ENCODE measurements around the gene SHC2.

SHC2 gene

DNA sequence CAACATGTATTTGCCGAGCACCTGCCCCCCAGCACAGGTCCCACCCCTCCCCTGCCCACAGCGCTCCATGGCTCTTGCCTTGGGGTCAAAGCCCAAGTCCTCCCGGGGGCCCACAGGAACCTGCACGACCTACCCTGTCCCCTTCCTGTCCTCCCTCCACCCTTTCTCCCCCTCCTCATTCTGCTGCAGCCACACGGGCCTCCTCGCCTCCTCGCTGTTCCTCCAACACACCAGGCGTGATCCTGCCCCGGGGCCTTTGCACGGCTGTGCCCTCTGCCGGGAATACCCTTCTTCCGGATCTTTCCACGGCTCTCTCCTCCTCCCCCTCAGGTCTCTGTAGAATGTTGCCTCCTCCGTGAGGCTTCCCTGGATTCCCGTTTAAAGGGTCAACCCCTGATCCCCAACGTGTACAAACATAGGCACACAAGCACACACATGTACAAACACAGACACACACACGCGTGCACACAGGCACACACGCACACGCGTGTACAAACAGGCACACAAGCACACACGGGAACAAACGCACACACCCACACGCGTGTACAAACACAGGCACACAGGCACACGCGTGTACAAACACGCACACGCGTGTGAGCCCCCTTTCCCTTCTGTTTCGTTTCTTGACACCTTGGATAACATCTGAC lies 38.3 kb upstream of the SHC2 start:
- H3K4me2 ChIP-seq (ENCODE audit: low read depth, low read length, poor library complexity, severe bottlenecking) = no peak overlapping the region
- no peaks in the 10 kb centered on the region for H4K20me1 ChIP-seq (ENCODE audit: insufficient read depth, low read length, poor library complexity, severe bottlenecking)
- TF ChIP-seq EZH2phosphoT487 (IDR thresholded peaks at IDR 0.05; ENCODE audit: borderline replicate concordance) = no peak
- TF ChIP-seq, protein P1, sequence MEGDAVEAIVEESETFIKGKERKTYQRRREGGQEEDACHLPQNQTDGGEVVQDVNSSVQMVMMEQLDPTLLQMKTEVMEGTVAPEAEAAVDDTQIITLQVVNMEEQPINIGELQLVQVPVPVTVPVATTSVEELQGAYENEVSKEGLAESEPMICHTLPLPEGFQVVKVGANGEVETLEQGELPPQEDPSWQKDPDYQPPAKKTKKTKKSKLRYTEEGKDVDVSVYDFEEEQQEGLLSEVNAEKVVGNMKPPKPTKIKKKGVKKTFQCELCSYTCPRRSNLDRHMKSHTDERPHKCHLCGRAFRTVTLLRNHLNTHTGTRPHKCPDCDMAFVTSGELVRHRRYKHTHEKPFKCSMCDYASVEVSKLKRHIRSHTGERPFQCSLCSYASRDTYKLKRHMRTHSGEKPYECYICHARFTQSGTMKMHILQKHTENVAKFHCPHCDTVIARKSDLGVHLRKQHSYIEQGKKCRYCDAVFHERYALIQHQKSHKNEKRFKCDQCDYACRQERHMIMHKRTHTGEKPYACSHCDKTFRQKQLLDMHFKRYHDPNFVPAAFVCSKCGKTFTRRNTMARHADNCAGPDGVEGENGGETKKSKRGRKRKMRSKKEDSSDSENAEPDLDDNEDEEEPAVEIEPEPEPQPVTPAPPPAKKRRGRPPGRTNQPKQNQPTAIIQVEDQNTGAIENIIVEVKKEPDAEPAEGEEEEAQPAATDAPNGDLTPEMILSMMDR (conservative IDR thresholded peaks at IDR 0.05; ENCODE audit: low read length) = no peak
- H3K9ac ChIP-seq (ENCODE audit: low read depth, low read length, poor library complexity, severe bottlenecking) = no peak overlapping the region
- no peaks in the 10 kb centered on the region for H3F3A ChIP-seq (ENCODE audit: low read depth)
- H3K9me3 ChIP-seq (ENCODE audit: insufficient read depth, low read depth, low read length) = no peaks in the 10 kb centered on the region
- no peaks in the 10 kb centered on the region for H3K79me2 ChIP-seq (ENCODE audit: insufficient read depth, low read length)
- H3K36me3 ChIP-seq (ENCODE audit: insufficient read depth, low read length) = no peaks in the 10 kb centered on the region
- H3K9me2 ChIP-seq (replicated peaks; ENCODE audit: low read depth, low read length) = no peaks in the 10 kb centered on the region
- no peak overlapping the region for H3K4me3 ChIP-seq (ENCODE audit: low read length, poor library complexity, severe bottlenecking)
- H3K4me1 ChIP-seq (ENCODE audit: insufficient read depth, low read length, poor library complexity, severe bottlenecking) = no peaks in the 10 kb centered on the region
- H2AFZ ChIP-seq (ENCODE audit: low read length) = no peak overlapping the region
- H3K27me3 ChIP-seq (ENCODE audit: insufficient read depth, low read length, poor library complexity, severe bottlenecking) = no peaks in the 10 kb centered on the region

- no peaks in the 10 kb centered on the region for H3K79me2 ChIP-seq (ENCODE audit: insufficient read depth, low read length)
- H3K36me3 ChIP-seq (ENCODE audit: insufficient read depth, low read length) = no peaks in the 10 kb centered on the region
- no peak overlapping the region for H3K9ac ChIP-seq (ENCODE audit: low read depth, low read length, poor library complexity, severe bottlenecking)
- H4K20me1 ChIP-seq (ENCODE audit: insufficient read depth, low read length, poor library complexity, severe bottlenecking) = no peaks in the 10 kb centered on the region
- no peaks in the 10 kb centered on the region for H3K9me3 ChIP-seq (ENCODE audit: insufficient read depth, low read depth, low read length)
- TF ChIP-seq, protein P1 (conservative IDR thresholded peaks at IDR 0.05; ENCODE audit: low read length) = no peak
- TF ChIP-seq EZH2phosphoT487 (IDR thresholded peaks at IDR 0.05; ENCODE audit: borderline replicate concordance) = no peak
- H3K4me1 ChIP-seq (ENCODE audit: insufficient read depth, low read length, poor library complexity, severe bottlenecking) = no peaks in the 10 kb centered on the region
- no peaks in the 10 kb centered on the region for H3K9me2 ChIP-seq (replicated peaks; ENCODE audit: low read depth, low read length)
- no peak overlapping the region for H3K4me3 ChIP-seq (ENCODE audit: low read length, poor library complexity, severe bottlenecking)
- no peak overlapping the region for H2AFZ ChIP-seq (ENCODE audit: low read length)
- H3K4me2 ChIP-seq (ENCODE audit: low read depth, low read length, poor library complexity, severe bottlenecking) = no peak overlapping the region
- H3F3A ChIP-seq (ENCODE audit: low read depth) = no peaks in the 10 kb centered on the region
- H3K27me3 ChIP-seq (ENCODE audit: insufficient read depth, low read length, poor library complexity, severe bottlenecking) = no peaks in the 10 kb centered on the region
Observed at GRCh38 chr19:498511-498891, 37.7 kb upstream of the SHC2 start.

DNA sequence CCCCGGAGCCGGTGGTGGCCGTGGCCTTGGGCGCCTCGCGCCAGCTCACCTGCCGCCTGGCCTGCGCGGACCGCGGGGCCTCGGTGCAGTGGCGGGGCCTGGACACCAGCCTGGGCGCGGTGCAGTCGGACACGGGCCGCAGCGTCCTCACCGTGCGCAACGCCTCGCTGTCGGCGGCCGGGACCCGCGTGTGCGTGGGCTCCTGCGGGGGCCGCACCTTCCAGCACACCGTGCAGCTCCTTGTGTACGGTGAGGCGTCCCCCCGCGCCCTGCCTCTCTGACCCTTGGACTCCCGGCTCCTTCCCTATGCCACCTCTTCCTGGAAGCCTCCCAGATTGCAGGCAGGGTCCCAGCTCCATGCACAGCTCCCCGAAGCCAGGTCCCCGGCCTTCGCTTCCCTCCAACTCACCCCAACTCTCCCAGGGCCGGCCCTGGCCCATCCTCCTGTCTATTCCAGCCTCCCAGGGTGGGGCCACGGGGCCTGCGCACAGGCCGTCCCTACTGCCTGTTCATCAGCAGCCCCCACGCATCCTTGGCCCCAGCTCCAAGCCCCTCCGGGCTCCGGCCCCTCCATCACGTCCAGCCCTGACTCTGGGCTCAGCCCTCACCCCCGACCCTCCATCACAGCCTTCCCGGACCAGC lies 37.2 kb upstream of the SHC2 start:
- H3K27me3 ChIP-seq (ENCODE audit: insufficient read depth, low read length, poor library complexity, severe bottlenecking) = no peaks in the 10 kb centered on the region
- H3K4me3 ChIP-seq (ENCODE audit: low read length, poor library complexity, severe bottlenecking) = no peak overlapping the region
- no peaks in the 10 kb centered on the region for H3K9me3 ChIP-seq (ENCODE audit: insufficient read depth, low read depth, low read length)
- no peak overlapping the region for H3K9ac ChIP-seq (ENCODE audit: low read depth, low read length, poor library complexity, severe bottlenecking)
- no peaks in the 10 kb centered on the region for H3K9me2 ChIP-seq (replicated peaks; ENCODE audit: low read depth, low read length)
- H3K36me3 ChIP-seq (ENCODE audit: insufficient read depth, low read length) = no peaks in the 10 kb centered on the region
- no peaks in the 10 kb centered on the region for H3K79me2 ChIP-seq (ENCODE audit: insufficient read depth, low read length)
- H2AFZ ChIP-seq (ENCODE audit: low read length) = no peak overlapping the region
- H3K4me1 ChIP-seq (ENCODE audit: insufficient read depth, low read length, poor library complexity, severe bottlenecking) = no peaks in the 10 kb centered on the region
- H3K4me2 ChIP-seq (ENCODE audit: low read depth, low read length, poor library complexity, severe bottlenecking) = no peak overlapping the region
- H4K20me1 ChIP-seq (ENCODE audit: insufficient read depth, low read length, poor library complexity, severe bottlenecking) = no peaks in the 10 kb centered on the region
- no peaks in the 10 kb centered on the region for H3F3A ChIP-seq (ENCODE audit: low read depth)
- no peak for TF ChIP-seq EZH2phosphoT487 (IDR thresholded peaks at IDR 0.05; ENCODE audit: borderline replicate concordance)
- TF ChIP-seq, protein P1 (conservative IDR thresholded peaks at IDR 0.05; ENCODE audit: low read length) = no peak

Measured in Loucy (cell line).